GM18508 (cell line): ENCODE measurements around the gene DNA2.
A peak's percentile ranks its signal among the peaks of the same experiment; 100 is the strongest.
"Not testable (repeated sequence)": the region's sequence is repeated elsewhere in the genome, so short reads cannot be mapped to it uniquely, and the experiment has no call there.

Source experiments
- ATAC-seq: cut with Tn5 transposase; IDR thresholded peaks from one replicate; pipeline ENCODE4 v1.9.1; 2021; ENCODE audit warnings: moderate number of reproducible peaks; ENCODE audit not compliant: insufficient read depth, unreplicated experiment

The DNA2 gene

GRCh38 chr10:68471586-68472408 lies at the start of gene DNA2:
Gene DNA2 (minus strand): TSS chr10:68471973. CDS start chr10:68471864, 109 bp downstream.
- peak; percentile 47 for ATAC-seq

DNA sequence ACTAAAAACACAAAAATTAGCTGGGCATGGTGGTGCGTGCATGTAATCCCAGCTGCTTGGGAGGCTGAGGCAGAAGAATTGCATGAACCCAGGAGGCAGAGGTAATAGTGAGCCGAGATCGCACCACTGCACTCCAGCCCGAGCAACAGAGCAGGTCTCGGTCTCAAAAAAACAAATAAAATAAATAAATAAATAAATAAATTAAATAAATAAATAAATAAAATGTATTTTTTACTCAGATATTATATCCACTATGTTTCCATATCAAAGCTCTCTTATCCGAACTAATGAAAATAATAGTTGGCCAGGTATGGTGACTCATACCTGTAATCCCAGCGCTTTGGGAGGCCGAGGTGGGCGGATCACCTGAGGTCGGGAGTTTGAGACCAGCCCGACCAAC lies 46.8 kb upstream of the DNA2 start:
- ATAC-seq: not testable (repeated sequence)

- ATAC-seq: no peak
These were observed 45.4 kb upstream of the DNA2 start for GRCh38 chr10:68517188-68517587.

DNA sequence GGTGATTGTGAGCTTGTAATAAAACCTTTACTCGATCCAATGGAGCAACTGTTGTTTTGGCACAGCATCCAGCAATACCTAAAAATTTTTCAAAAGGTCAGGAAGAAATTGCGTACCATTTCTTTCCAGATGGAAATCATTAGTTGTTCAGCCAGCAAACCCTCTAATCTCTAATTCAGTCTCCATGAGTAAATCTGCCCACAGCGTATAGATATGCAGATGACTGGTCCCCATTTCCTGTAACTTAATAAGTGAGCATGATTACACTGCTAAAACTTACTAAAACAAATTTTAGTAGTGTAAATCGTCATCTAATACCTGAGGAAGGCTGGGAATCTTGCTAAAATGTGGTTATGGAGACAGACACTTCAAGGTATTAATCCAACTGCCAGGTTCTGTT lies 45.0 kb upstream of the DNA2 start:
- ATAC-seq: no peak

- ATAC-seq: not testable (repeated sequence)
These were observed 44.4 kb upstream of the DNA2 start for GRCh38 chr10:68516216-68516615.

DNA sequence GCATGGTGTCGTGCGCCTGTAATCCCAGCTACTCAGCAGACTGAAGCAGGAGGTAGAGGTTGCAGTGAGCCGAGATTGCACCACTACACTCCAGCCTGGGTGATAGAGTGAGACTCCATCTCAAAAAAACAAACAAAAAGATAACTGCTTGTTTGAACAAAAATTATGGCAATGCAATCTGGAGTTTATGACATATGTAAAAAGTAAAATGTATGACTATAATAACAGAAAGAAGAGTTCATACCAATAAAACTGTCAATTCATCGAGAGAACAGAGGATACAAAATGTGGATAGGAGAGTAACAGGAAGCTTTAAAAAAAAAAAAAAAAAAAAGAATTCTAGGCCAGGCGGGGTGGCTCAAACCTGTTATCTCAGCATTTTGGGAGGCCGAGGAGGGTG lies 36.3 kb upstream of the DNA2 start:
- no peak for ATAC-seq

GRCh38 chr10:68506411-68506810 lies 34.6 kb upstream of the DNA2 start:
- no peak for ATAC-seq

- no peak for ATAC-seq
These were observed 31.1 kb upstream of the DNA2 start for GRCh38 chr10:68502846-68503245.

DNA sequence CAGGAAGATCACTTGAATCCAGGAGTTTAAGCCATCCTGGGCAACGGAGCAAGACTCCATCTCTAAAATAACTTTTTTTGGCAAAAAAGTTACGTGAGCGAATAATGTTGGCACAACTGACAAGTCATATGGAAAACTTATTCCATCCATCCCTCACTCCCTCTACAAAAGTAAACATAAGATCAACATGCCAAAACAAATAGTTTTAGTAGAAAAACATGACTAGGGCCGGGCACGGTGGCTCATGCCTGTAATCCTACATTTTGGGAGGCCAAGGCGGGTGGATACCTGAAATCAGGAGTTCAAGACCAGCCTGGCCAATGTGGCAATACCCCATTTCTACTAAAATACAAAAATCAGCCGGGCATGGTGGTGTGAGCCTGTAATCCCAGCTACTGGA lies 29.9 kb upstream of the DNA2 start:
- no peak for ATAC-seq

GRCh38 chr10:68499544-68499943 lies 27.8 kb upstream of the DNA2 start:
- ATAC-seq: no peak

- ATAC-seq: no peak
These were observed 24.3 kb upstream of the DNA2 start for GRCh38 chr10:68496072-68496471.

DNA sequence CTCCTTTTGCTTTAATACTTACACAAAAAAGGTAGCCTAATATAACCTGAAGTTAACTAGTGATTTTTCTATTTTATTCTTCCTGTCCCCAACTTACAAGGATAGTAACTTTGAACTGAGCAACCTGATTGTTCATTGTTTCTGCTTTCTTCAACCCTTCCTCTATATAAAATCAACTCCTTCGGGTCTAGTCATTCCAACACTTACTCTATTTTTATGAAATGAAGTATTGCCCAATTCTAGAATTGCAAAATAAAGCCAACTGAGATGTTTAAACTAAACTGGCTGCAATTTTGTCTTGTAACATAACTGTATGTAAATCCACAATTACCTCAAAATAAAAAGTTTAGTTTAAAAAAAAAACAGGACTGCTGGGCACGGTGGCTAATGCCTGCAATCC lies 20.3 kb upstream of the DNA2 start:
- ATAC-seq: no peak

DNA sequence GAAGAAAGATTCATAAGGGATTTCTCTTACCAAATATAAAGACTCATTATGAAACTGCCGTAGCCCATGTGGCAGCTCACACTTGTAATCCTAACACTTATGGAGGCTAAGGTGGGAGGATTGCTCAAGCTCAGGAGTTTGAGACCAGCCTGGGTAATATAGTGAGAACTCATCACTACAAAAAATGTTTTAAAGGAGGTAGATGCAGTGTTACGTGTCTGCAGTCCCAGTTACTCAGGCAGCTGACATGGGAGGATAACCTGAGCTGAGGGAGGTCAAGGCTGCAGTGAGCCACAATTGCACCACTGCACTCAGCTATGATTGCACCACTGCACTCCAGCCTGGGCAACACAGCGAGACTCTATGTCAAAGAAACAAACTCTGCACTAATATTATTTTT lies 18.1 kb upstream of the DNA2 start:
- ATAC-seq: no peak

DNA sequence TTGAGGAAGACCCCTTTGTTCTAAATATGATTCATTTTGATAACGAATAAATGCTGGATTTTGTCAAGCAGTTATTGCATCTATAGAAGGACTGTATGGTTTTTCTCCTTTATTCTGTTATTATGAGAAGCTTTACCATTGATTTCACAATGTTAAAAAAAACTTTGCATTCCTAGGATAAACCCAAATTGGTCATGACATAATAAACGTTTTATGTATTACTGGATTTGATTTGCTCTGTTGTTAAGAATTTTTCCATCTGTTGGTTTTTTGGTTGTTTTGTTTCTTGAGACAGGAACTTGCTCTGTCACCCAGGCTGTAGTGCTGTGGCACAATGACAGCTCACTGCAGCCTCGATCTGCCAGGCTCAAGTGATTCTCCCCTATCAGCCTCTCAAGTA lies 2.2 kb upstream of the DNA2 start:
- ATAC-seq: no peak

DNA sequence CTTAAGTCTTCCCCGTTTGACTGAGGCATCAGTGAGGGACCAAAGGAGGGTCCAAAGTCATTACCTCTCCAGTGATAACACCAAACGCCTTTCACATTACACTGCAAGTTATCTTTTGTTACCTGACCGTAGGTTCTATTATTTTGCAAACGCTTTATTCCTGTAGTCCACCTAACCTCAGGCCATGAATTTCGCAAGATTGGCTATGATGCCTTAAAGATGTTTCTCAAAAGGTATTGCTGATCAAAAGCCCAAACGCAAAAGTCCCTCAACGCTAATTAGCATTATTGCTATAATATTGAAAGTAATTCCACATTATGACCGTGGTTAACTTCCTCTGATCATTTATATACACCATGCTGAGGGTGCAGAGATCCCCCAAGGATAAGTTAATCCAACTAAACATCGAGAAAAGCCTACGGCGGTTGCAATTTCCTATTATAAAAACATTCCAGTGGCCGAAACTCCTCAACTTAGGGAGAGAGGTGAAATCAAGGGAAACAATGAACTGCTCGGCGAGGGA lies 649 bp downstream of the DNA2 start:
- no peak for ATAC-seq

DNA sequence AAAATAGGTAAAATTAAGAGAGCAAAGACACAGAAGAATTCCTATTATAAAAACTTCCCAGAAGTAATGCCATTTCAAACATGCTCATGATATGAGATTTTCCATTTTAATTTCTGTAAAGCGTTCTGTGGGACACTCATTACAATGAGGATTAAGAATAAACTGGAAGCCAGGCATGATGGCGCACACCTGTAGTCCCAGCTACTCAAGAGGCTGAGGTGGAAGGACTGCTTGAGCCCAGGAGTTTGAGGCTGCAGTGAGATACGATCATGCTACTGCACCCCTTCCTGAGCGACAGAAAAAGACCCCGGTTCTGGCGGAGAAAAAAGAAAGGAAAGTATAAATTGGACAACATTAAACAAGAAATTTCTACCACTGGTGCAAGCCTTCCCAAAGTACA lies 1.5 kb downstream of the DNA2 start:
- ATAC-seq: no peak

- no peak for ATAC-seq
These were observed 1.9 kb downstream of the DNA2 start for GRCh38 chr10:68469838-68470237.

GRCh38 chr10:68464729-68465128 lies 7.0 kb downstream of the DNA2 start:
- not testable (repeated sequence) for ATAC-seq

DNA sequence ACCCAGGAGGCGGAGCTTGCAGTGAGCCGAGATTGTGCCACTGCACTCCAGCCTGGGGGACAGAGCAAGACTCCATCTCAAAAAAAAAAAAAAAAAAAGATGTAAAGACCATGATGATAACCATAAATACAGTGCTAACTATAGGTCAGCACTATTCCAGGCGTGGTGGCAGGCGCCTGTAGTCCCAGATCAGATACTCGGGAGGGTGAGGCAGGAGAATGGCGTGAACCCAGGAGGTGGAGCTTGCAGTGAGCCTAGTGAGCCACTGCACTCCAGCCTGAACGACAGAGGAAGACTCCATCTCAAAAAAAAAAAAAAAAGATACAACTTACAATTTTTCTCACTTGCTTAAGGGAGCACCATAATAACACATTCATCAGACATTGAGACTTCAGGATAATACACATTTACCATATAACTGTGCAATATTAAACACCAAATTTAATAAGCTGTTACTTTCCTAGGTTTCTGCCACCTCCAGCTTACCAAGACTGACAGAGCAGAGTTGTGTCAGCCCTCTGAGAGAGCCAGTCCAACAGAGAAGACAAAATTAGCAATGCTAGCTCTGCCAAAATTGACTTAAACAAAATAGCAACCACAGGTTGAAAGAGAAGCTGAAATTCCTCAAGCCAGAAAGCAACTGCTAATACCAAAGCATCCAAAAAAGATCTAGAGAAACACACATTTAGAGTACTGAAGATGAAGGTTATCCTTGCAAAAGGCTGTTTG lies 8.2 kb downstream of the DNA2 start:
- ATAC-seq: no peak

DNA sequence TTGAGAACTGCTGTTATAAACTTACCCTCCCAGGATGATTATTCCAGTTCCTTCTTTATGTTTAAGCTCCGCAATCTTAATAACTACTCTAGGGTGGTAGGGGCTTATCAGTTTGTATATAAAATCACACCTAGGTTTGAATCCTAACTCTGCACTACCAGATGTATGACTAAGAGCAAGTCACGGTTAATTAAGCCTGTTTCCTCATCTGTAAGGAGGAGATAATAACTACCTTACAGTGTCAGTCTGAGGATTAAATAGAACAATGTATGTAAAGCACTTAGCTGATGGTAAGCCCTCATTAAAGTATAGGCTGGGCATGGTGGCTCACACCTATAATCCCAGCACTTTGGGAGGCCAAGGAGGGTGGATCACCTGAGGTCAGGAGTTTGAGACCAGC lies 9.2 kb downstream of the DNA2 start:
- no peak for ATAC-seq

GRCh38 chr10:68461032-68461431 lies 10.7 kb downstream of the DNA2 start:
- ATAC-seq: no peak
